GM21367 (cell line): ENCODE results near the gene ADARB2.

Experiments
- ATAC-seq: cut with Tn5 transposase; IDR thresholded peaks from one replicate; pipeline ENCODE4 v1.9.1; 2021; ENCODE audit not compliant: unreplicated experiment

ADARB2 gene

DNA sequence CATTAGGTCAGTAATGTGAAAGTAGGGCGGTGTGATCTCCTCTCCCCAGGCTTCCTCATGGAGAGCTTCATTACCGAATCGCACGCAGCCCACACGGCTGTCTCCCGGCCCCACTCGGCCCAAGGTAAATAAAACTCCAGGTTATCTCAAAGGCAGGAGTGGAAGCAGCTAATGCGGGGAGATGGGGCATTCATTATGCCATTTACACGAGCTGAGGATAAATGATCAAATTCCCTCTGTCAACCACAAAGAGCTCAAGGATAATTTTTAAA is 93.5 kb downstream of the ADARB2 start:
- no peak for ATAC-seq

- ATAC-seq, result no peak
Observed at GRCh38 chr10:1643161-1643907, 94.0 kb downstream of the ADARB2 start.

- no peak for ATAC-seq
Observed at GRCh38 chr10:1642600-1643160, 94.6 kb downstream of the ADARB2 start.

- ATAC-seq, result no peak
Observed at GRCh38 chr10:1641402-1641801, 95.9 kb downstream of the ADARB2 start.

DNA sequence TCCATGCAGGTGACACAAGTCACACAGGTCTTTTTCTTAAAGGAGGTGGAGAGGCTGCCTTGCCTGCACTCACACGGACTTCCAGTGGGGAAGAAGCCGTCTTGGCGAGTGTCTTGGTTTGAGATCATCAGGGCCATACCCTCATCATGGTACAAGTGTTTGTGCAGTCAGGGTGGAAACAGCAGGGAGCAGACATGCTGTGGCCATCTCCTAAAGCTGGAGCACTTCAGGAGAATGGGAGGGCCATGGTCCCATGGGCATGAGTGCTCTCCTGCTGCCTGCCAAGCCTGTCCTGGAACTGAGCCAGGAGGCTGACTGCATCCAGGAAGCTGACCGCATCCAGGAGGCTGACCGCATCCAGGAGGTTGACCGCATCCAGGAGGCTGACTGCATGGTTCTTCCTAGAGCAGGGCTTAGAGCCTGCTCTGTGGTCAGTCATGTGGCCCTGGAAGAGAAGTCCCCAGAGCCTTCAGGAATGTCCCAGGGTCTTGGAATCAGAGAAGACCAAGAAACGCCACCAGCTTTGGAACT is 98.4 kb downstream of the ADARB2 start:
- ATAC-seq, result no peak

DNA sequence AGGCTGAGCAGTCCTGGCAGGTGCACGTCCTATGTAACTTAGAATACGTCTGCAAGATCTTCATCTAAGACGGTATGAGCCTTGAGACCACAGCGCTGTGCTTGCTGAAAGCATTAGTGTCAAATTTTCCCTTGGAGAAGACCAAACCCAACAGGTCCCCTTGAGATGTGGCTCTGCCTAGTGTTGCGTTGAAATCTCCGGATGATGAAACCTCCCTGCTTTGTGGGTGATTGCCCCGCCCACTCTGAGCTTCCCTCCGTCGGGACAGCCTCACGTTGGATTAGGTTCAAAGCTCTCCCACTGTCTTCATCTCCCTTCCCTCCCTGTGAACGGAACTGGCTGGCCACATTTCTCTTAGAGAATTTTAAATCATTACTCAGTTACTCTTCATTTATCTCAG is 102.0 kb downstream of the ADARB2 start:
- no peak for ATAC-seq

- ATAC-seq, result no peak
Observed at GRCh38 chr10:1634239-1634638, 103.1 kb downstream of the ADARB2 start.

- ATAC-seq, result no peak
Observed at GRCh38 chr10:1633783-1634182, 103.5 kb downstream of the ADARB2 start.

GRCh38 chr10:1632596-1632995 is 104.7 kb downstream of the ADARB2 start:
- ATAC-seq, result no peak

DNA sequence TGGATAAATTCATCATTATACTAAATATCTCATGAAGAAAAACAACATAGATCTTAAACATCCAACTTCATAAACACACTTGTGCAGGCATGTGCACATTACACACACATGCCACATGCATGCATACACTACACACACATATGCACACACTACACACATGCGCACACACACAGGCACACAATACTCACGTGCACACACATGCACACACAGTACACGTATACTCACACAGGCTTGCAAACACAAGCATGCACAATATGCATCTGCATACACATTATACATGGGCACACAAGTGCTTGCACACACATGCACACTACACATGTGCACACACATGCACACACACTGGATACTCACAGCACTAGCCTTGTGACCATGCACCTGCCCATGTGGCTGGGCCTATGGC is 105.2 kb downstream of the ADARB2 start:
- no peak for ATAC-seq

DNA sequence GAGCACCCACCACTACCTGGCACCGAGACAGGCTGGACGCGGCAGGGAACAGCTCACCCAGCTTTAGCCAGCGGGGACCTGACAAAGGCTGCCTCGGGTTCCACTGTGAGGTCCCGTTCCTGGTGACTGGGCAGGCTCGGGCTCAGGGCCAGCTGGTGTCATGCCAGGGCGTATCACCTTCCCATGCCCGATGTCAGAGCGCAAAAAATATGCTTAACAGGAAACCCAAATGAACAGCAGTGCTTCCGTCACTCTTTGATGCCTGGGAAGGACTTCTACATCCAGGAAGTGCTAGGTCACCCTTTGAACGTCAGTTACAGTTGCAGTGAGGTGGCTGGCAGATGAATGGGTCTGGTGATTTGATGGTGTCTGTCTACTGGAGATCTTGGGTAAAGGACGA is 106.0 kb downstream of the ADARB2 start:
- no peak for ATAC-seq

DNA sequence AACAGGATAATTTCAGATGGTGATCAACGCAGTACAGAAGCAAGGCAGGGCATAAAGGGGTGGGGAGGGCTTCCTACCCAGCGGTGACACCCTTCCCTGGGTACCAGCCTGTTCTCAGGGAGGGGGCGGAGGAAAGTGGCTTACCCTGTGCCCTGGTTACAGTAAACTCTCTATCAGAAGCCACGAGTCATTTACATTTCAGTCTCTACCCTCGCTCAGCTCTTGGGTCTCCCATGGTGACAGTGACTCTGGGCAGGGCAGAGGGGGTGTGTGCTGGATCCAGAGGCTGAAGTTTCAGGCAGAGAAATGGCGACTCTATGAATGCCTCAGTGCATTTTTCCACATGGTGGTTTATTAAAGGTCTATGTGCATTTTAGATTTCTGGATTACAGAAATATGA is 107.0 kb downstream of the ADARB2 start:
- ATAC-seq, result no peak

- ATAC-seq, result no peak
Observed at GRCh38 chr10:1629326-1630198, 107.8 kb downstream of the ADARB2 start.

DNA sequence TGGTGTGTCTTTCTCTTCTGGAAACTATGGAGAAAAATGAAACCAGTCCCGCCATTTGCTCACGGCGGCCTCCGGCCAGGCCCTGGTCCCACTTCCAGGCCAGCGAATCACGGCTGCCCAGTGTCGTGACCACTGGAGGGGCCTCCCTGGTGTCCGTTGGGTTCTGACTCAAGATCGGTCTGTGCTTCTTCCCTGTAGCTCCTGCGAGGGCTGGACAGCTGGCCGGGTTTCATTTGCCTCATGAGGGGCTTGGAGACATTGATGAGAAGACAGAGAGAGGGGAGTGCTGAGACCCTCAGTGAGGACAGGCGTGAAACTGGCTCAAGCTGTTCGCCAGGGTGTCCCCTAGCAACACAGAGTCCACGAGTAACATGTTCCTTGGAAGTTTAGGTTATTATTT is 108.6 kb downstream of the ADARB2 start:
- ATAC-seq, result no peak

DNA sequence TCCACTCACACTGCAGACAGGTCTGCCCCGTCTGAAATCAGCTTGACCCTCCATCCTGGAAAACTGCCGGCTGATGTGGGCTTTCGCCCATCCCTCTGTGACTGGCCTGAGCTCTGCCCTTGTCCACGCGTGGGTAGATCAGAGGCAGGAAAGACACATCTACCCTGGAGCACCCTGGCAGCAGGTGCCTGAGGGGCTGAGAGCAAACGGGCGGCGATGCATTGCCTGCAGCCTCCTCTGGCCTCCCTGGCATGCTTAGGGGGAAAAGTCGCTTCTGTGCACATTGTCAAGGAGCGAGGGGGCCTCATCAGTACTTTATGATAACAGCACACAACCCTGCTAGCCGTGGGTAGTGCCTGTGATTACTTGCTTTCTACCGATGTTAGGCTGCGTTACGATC is 109.4 kb downstream of the ADARB2 start:
- ATAC-seq, result no peak

- no peak for ATAC-seq
Observed at GRCh38 chr10:1626835-1627234, 110.5 kb downstream of the ADARB2 start.

GRCh38 chr10:1626410-1626809 is 110.9 kb downstream of the ADARB2 start:
- no peak for ATAC-seq

DNA sequence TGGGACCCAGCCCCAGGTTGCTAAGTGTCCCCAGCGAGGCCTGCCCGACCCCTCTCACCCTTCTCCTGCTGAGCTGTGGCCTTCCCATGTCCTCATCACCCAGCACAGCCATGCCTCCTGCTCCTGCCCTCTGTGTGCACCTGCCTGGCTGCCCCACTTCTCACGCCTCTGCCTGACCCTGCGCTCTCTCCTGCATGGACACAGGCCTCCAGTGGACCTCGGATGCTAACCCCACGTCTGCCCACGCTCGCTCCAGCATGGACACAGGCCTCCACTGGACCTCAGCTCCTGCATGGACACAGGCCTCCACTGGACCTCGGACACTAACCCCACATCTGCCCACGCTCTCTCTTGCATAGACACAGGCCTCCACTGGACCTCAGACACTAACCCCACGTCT is 111.6 kb downstream of the ADARB2 start:
- ATAC-seq, result no peak

GRCh38 chr10:1625079-1625478 is 112.2 kb downstream of the ADARB2 start:
- ATAC-seq, result no peak

DNA sequence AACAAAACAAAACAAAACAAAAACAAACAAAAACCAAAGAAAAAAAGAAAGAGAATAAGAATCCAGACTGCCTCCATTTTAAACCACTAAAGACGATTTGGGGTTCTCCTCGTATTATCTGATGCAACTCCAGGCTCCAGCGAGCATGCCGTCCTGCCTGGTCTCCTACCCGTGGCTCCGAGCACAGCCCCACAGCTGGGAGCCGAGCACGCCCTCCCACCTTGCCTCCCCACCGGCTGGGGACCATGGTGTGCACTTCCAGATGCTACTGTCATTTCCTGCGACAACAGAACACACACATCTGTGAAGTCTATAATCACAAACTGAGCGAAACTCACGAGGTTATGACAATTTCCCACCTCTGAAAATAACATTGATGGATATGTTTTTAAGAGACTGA is 113.1 kb downstream of the ADARB2 start:
- ATAC-seq, result no peak

DNA sequence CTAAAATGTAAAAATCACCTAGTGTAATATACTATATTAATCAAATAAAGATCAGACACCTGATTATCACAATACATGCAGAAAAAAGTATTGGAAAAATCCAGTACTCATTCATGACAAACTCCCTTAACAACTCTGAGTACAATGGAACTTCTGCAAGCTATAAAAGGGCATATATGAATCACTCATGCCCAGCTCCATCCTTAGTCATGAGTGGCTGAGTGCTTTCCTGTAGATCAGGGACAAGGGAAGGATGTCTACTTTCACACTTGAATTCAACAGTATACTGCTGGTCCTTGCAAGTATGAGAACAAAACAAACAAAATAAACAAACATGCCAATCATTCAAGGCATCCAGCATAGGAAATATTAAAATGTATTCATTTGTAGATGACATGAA is 116.5 kb downstream of the ADARB2 start:
- ATAC-seq, result no peak
